Measurements from ENCODE around the gene SMARCA4. TPM values are rescaled to one million over a fixed set of nuclear protein-coding genes. Genes with fewer than 3 reads are reported as not detected.
"Not testable (repeated sequence)": the region's sequence is repeated elsewhere in the genome, so short reads cannot be mapped to it uniquely, and the experiment has no call there.

The SMARCA4 gene
- total RNA-seq, 2 experiments from 2014 or later, result 119 to 120 TPM

GRCh38 chr19:11046605-11047354, 86.0 kb downstream of the SMARCA4 start:
- ChIA-PET POLR2A (interaction anchor here (0.5 kb wide), 1 partner anchor 54 kb away, joined by 3 read pairs; no protein-coding TSS in a partner anchor), CTCF (interaction anchor here (0.8 kb wide), 1 partner anchor 10 kb away, joined by 3 read pairs; no protein-coding TSS in a partner anchor)

GRCh38 chr19:11047866-11048265, 87.0 kb downstream of the SMARCA4 start:
- POLR2A ChIA-PET, result no interaction called here
- CTCF ChIA-PET, result interaction anchor here (0.6 to 0.8 kb wide), 3 partner anchors 12 to 245 kb away, joined by 3 to 4 read pairs (median 4); no protein-coding TSS in a partner anchor

- POLR2A ChIA-PET, result no interaction called here
- CTCF ChIA-PET, result interaction anchor here (1.1 kb wide), 1 partner anchor 9 kb away, joined by 3 read pairs; no protein-coding TSS in a partner anchor
Measured at GRCh38 chr19:11050323-11051114, 89.7 kb downstream of the SMARCA4 start.

DNA sequence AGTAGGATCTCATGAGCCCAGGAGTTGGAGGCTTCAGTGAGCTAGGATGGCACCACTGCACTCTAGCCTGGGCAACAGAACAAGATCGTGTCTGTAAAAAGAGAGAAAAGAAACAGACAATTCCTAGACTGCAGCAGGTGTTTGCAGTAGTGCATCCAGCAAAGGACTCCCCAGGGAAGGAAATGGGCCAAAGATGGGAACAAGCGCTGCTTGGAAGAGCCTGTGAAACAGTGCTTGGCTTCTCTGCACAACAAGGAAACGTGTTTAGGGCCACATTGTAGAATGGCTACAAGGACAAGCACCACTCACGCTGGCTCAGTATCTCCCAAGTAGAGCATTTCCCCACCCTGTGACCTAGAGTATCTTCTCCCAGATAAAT, 93.0 kb downstream of the SMARCA4 start:
- ChIA-PET CTCF (no interaction called here), POLR2A (no interaction called here)

GRCh38 chr19:11054200-11054599, 93.4 kb downstream of the SMARCA4 start:
- POLR2A ChIA-PET, result no interaction called here
- CTCF ChIA-PET, result no interaction called here

DNA sequence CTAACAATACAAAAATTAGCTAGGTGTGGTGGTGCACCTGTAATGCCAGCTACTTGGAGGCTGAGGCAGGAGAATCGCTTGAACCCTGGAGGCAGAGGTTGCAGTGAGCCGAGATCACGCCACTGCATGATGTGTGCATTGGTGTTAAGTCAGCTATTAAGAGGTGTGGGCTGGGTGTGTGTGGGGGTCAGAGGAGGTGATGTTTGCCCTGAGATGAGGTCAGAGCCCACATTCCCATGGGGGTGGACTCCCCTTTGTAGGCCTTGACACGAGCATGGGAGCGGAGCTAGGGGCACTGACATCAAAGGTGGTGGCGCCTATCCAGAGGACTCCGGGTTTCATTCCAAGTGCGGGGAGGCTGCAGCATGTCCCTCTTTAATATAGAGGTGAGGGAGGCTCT, 93.8 kb downstream of the SMARCA4 start:
- ChIA-PET CTCF (no interaction called here), POLR2A (no interaction called here)

DNA sequence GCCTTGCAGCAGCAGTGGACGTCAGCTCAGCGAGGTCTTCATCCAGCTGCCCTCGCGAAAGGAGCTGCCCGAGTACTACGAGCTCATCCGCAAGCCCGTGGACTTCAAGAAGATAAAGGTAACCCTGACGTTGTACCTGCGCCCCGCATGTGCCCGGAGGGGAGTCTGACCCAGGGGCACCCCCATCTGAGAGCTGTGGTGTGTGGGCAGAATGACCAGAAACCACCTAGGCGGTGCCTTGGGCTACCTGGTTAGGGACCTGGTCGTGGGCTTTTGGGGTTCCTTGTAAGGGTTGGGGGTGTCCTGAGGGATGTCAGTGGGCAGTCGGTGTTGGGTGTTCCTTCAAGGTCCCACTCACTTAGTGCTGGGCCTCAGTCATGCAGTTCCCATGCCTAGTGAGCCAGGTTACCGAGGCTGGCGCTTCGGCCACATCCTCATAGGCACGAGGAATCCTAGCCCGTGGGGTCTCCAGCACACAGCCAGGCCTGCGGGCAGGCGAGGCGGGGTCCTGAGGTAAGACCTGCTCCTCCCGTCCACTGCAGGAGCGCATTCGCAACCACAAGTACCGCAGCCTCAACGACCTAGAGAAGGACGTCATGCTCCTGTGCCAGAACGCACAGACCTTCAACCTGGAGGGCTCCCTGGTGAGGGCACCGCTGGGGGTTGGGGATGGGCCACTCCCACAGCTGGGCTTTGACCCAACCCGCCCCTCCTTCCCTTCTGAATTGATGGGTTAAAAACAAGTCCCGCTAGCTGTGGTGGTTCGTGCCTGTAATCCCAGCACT, 97.6 kb downstream of the SMARCA4 start:
- POLR2A ChIA-PET, result no interaction called here
- CTCF ChIA-PET, result interaction anchor here (0.5 to 1.4 kb wide), 2 partner anchors 9 to 18 kb away, joined by 3 read pairs; no protein-coding TSS in a partner anchor

DNA sequence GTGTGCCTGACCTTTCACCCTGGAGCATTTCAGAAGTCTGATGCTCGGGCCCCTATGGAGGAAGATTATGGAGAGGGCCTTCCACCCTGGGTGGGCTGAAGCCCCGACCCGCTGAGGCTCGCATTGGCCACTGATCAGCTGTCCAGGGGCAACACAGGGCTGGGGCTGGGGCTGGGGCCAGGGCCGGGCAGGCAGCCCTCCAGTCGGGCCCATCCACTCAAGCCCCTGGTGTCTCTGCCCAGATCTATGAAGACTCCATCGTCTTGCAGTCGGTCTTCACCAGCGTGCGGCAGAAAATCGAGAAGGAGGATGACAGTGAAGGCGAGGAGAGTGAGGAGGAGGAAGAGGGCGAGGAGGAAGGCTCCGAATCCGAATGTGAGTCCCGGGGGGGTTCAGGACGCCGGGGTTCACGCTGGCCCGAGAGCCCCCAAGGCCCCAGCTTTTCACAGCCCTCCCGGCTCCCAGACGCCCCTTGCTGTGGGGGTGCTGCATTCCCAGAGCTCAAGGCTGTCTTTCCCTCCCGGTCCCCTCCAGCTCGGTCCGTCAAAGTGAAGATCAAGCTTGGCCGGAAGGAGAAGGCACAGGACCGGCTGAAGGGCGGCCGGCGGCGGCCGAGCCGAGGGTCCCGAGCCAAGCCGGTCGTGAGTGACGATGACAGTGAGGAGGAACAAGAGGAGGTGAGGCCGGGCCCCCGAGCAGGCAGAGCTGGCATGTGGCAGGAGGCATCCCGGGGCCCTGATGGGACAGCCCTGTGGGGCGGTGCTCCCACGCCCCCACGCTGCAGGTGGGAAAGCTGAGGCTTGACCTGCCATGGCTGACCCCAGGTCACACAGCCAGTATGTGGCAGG, 98.9 kb downstream of the SMARCA4 start:
- ChIA-PET POLR2A (no interaction called here), CTCF (interaction anchor here (1.4 kb wide), 1 partner anchor 10 kb away, joined by 3 read pairs; no protein-coding TSS in a partner anchor)

GRCh38 chr19:11061952-11062351, 101.1 kb downstream of the SMARCA4 start:
- POLR2A ChIA-PET, result no interaction called here
- CTCF ChIA-PET, result no interaction called here

DNA sequence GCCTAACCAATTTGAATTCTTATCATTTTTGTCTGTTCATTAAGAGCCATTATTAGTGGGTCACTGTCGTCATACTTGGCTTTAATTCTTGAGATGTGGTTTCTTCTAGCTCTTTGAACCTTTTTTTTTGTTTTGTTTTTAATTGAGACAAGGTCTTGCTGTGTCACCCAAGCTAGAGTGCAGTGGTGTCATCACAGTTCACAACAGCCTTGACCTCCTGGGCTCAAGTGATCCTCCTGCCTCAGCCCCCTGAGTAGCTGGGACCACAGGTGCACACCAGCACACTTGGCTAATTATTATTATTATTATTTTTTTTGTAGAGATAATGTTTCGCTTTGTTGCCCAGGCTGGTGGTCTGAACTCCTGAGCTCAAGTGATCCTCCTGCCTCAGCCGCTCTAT, 102.6 kb downstream of the SMARCA4 start:
- ChIA-PET POLR2A (no interaction called here), CTCF (no interaction called here)

DNA sequence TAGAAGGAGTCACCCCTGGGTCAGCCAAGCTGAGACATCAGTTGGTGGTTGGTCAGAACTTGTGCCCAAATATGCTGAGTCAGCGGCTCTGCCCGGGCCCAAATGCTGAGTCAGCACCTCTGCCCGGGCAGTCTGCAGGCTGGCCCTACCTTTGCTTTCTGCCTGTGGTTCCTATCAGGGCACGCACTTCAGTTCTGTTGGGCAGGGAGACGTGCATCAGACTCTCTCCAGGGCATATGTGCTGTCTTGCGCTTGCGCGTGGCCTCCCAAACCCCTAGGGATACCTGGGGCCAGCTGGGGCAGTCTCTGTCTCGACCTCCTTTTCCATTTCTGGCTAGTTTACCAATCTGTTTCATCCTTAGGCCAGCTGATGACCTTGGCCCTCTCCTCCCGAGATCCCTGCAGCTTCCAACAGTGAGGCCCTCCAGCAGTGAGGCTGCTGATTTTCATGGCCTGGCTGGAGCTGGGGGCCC, 104.0 kb downstream of the SMARCA4 start:
- POLR2A ChIA-PET, result no interaction called here
- CTCF ChIA-PET, result interaction anchor here (0.5 kb wide), 1 partner anchor 338 kb away, joined by 5 read pairs; no protein-coding TSS in a partner anchor

DNA sequence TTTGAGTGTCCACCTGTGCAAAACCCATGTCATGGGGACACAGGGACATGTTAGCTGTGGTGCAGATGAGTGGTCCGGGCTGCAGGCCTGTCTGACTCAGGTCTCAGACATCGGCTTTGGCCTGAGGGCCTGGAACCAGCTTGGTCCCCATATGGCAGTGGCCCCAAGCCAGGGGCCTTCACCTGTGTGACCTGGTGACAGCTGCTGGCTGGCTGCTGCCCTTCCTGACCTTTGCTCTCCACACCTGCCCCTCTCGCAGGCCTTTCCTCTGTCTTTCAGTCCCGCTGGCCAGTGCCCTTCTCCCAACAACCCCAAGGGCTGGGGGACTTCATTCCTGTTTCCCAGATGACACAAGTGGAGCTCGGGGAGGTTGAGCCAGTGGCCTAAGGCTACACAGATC, 105.5 kb downstream of the SMARCA4 start:
- ChIA-PET CTCF (no interaction called here), POLR2A (no interaction called here)

GRCh38 chr19:11067356-11068113, 106.7 kb downstream of the SMARCA4 start:
- POLR2A ChIA-PET, result no interaction called here
- CTCF ChIA-PET, result no interaction called here

- ChIA-PET CTCF (no interaction called here), POLR2A (no interaction called here)
Measured at GRCh38 chr19:11069561-11069960, 108.7 kb downstream of the SMARCA4 start.

DNA sequence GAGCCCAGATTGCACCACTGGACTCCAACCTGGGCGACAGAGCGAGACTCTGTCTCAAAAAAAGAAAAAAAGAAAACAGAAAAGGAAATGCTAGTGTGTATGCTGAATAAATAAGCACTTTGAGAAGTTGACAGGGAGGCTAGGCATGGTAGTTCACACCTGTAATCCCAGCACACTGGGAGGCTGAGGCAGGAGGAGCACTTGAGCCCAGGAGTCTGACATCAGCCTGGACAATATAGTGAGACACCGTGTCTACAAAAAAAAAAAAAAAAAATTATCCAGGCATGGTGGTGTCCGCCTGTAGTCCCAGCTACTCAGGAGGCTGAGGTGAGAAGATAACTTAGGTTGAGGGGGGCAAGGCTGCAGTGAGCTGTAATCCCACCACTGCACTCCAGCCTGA, 109.3 kb downstream of the SMARCA4 start:
- ChIA-PET CTCF (interaction anchor here (0.7 kb wide), 2 partner anchors 37 to 1170 kb away, joined by 3 read pairs; no protein-coding TSS in a partner anchor), POLR2A (interaction anchor here (0.7 kb wide), 1 partner anchor 278 kb away, joined by 7 read pairs; no protein-coding TSS in a partner anchor)

DNA sequence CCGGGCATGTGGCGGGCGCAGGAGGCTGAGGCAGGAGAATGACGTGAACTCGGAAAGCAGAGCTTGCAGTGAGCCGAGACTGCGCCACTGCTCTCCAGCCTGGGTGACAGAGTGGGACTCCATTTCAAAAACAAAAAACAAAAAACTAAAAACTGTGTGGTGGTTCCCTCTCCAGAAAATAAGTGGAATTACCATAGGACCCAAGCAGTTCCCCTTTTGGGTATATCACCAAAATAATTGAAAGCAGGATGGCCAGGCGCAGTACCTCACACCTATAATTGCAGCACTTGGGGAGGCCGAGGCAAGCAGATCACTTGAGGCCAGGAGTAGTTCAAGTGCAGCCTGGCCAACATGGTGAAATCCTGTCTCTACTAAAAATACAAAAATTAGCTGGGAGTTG, 112.7 kb downstream of the SMARCA4 start:
- POLR2A ChIA-PET, result no interaction called here
- CTCF ChIA-PET, result no interaction called here

DNA sequence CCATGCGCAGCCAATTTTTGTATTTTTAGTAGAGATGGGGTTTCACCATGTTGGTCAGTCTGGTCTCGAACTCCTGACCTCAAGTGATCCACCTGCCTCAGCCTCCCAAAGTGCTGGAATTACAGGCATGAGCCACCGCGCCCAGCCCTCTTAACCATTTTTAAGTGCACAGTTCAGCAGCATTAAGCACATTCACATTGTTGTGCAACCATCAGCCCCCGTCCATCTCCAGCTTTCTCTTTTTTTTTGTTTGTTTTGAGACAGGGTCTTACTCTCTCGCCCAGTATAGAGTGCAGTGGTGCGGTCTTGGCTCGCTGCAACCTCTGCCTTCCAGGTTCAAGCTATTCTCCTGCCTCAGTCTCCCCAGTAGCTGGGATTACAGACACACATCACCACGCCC, 116.0 kb downstream of the SMARCA4 start:
- CTCF ChIA-PET, POLR2A ChIA-PET: not testable (repeated sequence)

DNA sequence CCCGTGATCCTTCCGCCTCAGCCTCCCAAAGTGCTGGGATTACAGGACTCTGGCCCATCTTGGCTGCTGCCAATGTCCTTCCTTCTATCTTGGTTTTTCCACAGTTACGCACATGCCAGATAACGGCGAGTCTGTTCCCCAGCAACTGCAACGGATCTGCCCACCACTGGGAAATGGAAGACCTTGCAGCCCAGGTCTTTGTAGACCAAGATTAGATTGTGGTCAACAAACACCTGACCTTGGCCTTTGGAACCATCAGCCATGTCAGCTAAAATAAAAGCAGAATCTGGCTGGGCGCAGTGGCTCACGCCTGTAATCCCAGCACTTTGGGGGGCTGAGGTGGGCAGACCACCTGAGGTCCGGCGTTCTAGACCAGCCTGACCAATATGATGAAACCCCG, 118.1 kb downstream of the SMARCA4 start:
- ChIA-PET POLR2A (no interaction called here), CTCF (no interaction called here)
